Measurements from ENCODE around the gene MAP2.

DNA sequence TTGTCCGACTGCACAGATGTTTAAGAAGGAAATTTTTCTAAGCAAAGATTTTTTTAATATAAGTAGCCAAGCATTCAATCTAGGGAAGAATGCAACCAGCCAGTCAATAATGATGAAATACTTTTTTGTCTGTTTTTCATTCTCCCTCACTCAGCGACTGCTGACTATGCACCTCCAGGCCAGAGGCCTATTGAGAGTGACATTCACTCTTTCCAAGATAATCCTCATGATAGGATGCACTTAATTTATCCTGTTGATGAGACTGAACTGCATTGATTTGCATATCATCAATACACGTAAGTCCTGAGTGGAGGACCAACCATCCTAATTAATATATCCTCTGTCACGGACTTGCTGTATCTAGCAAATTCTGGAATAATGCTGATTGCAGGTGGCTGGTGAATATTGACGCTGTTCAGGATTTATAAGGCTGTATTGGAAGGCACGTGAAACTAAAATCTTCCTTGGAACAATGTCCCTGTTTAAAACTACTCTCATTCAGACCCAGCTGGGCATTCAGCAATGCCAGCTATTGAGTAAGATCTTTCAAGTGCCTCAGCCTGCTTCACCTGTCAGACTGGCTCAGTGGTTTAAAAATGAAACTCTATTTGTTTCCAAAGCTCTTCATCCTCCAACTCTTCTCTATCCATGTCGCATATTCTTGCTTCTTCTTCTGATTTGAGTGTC lies 142.2 kb downstream of the MAP2 start:
- TF ChIP-seq ETV6 (CRISPR knock-in tag; IDR thresholded peaks at IDR 0.05), result no peak
- TF ChIP-seq, protein P1, sequence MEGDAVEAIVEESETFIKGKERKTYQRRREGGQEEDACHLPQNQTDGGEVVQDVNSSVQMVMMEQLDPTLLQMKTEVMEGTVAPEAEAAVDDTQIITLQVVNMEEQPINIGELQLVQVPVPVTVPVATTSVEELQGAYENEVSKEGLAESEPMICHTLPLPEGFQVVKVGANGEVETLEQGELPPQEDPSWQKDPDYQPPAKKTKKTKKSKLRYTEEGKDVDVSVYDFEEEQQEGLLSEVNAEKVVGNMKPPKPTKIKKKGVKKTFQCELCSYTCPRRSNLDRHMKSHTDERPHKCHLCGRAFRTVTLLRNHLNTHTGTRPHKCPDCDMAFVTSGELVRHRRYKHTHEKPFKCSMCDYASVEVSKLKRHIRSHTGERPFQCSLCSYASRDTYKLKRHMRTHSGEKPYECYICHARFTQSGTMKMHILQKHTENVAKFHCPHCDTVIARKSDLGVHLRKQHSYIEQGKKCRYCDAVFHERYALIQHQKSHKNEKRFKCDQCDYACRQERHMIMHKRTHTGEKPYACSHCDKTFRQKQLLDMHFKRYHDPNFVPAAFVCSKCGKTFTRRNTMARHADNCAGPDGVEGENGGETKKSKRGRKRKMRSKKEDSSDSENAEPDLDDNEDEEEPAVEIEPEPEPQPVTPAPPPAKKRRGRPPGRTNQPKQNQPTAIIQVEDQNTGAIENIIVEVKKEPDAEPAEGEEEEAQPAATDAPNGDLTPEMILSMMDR (IDR thresholded peaks at IDR 0.05), result no peak
- TF ChIP-seq CREM (CRISPR knock-in tag; IDR thresholded peaks at IDR 0.05), result no peak
- TF ChIP-seq GABPB1 (CRISPR knock-in tag; IDR thresholded peaks at IDR 0.05), result no peak
- TF ChIP-seq CREB1 (CRISPR knock-in tag; IDR thresholded peaks at IDR 0.05), result no peak
- no peak for TF ChIP-seq SMAD3 (CRISPR knock-in tag; IDR thresholded peaks at IDR 0.05; ENCODE audit: borderline replicate concordance)
- TF ChIP-seq, protein P2, sequence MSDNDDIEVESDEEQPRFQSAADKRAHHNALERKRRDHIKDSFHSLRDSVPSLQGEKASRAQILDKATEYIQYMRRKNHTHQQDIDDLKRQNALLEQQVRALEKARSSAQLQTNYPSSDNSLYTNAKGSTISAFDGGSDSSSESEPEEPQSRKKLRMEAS (CRISPR knock-in tag; IDR thresholded peaks at IDR 0.05), result no peak
- no peak for TF ChIP-seq FOXP1 (CRISPR knock-in tag; IDR thresholded peaks at IDR 0.05; ENCODE audit: borderline replicate concordance)
- no peak for TF ChIP-seq IRF2 (CRISPR knock-in tag; IDR thresholded peaks at IDR 0.05; ENCODE audit: borderline replicate concordance, low read depth)
- TF ChIP-seq JAZF1 (CRISPR knock-in tag; IDR thresholded peaks at IDR 0.05), result no peak
- TF ChIP-seq KAT7 (CRISPR knock-in tag; IDR thresholded peaks at IDR 0.05; ENCODE audit: borderline replicate concordance), result no peak
- no peak for TF ChIP-seq HMGA2 (CRISPR knock-in tag; IDR thresholded peaks at IDR 0.05)
- TF ChIP-seq, protein P3, sequence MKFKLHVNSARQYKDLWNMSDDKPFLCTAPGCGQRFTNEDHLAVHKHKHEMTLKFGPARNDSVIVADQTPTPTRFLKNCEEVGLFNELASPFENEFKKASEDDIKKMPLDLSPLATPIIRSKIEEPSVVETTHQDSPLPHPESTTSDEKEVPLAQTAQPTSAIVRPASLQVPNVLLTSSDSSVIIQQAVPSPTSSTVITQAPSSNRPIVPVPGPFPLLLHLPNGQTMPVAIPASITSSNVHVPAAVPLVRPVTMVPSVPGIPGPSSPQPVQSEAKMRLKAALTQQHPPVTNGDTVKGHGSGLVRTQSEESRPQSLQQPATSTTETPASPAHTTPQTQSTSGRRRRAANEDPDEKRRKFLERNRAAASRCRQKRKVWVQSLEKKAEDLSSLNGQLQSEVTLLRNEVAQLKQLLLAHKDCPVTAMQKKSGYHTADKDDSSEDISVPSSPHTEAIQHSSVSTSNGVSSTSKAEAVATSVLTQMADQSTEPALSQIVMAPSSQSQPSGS (CRISPR knock-in tag; IDR thresholded peaks at IDR 0.05; ENCODE audit: borderline replicate concordance, low read depth), result no peak
